ENCODE results near the gene ARID3A.

ARID3A gene

GRCh38 chr19:991174-991931 lies 65.5 kb downstream of the ARID3A start:
- peak; percentile 39 for DNase-seq (ENCODE audit: low read depth)

GRCh38 chr19:991932-992669 lies 66.3 kb downstream of the ARID3A start:
- DNase-seq (ENCODE audit: low read depth): no peak

GRCh38 chr19:992670-993055 lies 66.8 kb downstream of the ARID3A start:
- DNase-seq (ENCODE audit: low read depth): no peak

- no peak for DNase-seq (ENCODE audit: low read depth)
Observed at GRCh38 chr19:993361-993830, 67.6 kb downstream of the ARID3A start.

GRCh38 chr19:993831-994393 lies 68.1 kb downstream of the ARID3A start:
- no peak for DNase-seq (ENCODE audit: low read depth)

GRCh38 chr19:994516-994915 lies 68.7 kb downstream of the ARID3A start:
- DNase-seq (ENCODE audit: low read depth): no peak

- no peak for DNase-seq (ENCODE audit: low read depth)
Observed at GRCh38 chr19:995051-995827, 69.4 kb downstream of the ARID3A start.

GRCh38 chr19:996051-996838 lies 70.4 kb downstream of the ARID3A start:
- no peak for DNase-seq (ENCODE audit: low read depth)

GRCh38 chr19:998064-998463 lies 72.2 kb downstream of the ARID3A start:
- DNase-seq (ENCODE audit: low read depth): no peak

- no peak for DNase-seq (ENCODE audit: low read depth)
Observed at GRCh38 chr19:999379-999719, 73.5 kb downstream of the ARID3A start.

- no peak for DNase-seq (ENCODE audit: low read depth)
Observed at GRCh38 chr19:1000095-1000494, 74.3 kb downstream of the ARID3A start, which contains the start of gene GRIN3B. TSS of gene GRIN3B (plus strand) at chr19:1000419. CDS start at chr19:1000438, 19 bp downstream.

- DNase-seq (ENCODE audit: low read depth): no peak
Observed at GRCh38 chr19:1000591-1001537, 75.0 kb downstream of the ARID3A start.

GRCh38 chr19:1001538-1002166 lies 75.8 kb downstream of the ARID3A start:
- DNase-seq (ENCODE audit: low read depth): no peak

- DNase-seq (ENCODE audit: low read depth): no peak
Observed at GRCh38 chr19:1002600-1002999, 76.8 kb downstream of the ARID3A start.

- no peak for DNase-seq (ENCODE audit: low read depth)
Observed at GRCh38 chr19:1003283-1003682, 77.4 kb downstream of the ARID3A start.

GRCh38 chr19:1004204-1004802 lies 78.5 kb downstream of the ARID3A start:
- no peak for DNase-seq (ENCODE audit: low read depth)

- no peak for DNase-seq (ENCODE audit: low read depth)
Observed at GRCh38 chr19:1004803-1005664, 79.2 kb downstream of the ARID3A start.

GRCh38 chr19:1006711-1007398 lies 81.0 kb downstream of the ARID3A start:
- no peak for DNase-seq (ENCODE audit: low read depth)
